Body of pancreas (tissue), 4 donors: Measurements from ENCODE around the gene CNR1. TPM values are rescaled to one million over a fixed set of nuclear protein-coding genes. Genes with fewer than 3 reads are reported as not detected.

Experiments
- ATAC-seq: fragments of 150-250 bp; one replicate; pipeline ENCODE4 v1.9.1; 2016
- DNase-seq, 4 donors: peaks; one replicate each; pipeline ENCODE4 v3.0.0-alpha.2; 2019
- H3K27ac ChIP-seq, 4 donors: fragments of 200-600 bp; sonication (generic); 1 replicate in 3 of 4; 2 replicates in 1 of 4; pipeline versions ENCODE4 v1.5.1 to v1.6.1; 2016 to 2019; ENCODE audit warnings: mild to moderate bottlenecking in 1 of 4, mixed read lengths in 1 of 4, moderate library complexity in 1 of 4
- H3K27me3 ChIP-seq, 2 donors: fragments of 200-600 bp; sonication (generic); one replicate each; pipeline ENCODE4 v1.6.0; 2016; ENCODE audit warnings: mild to moderate bottlenecking in 1 of 2
- H3K36me3 ChIP-seq, 2 donors: fragments of 200-600 bp; sonication (generic); replicated peaks in 1 of 2; 2 replicates each; pipeline ENCODE4 v1.5.1; 2016; ENCODE audit warnings: low read depth in 2 of 2; ENCODE audit not compliant: insufficient read depth in 1 of 2
- H3K4me1 ChIP-seq: fragments of 200-600 bp; sonication (generic); one replicate; pipeline ENCODE4 v1.6.0; 2016
- H3K4me3 ChIP-seq, 2 donors: fragments of 200-600 bp; sonication (generic); 1 replicate in 1 of 2; 2 replicates in 1 of 2; pipeline ENCODE4 v1.5.1; 2016 to 2019
- H3K9me3 ChIP-seq, 3 donors: fragments of 200-600 bp; sonication (generic); 1 replicate in 2 of 3; 2 replicates in 1 of 3; pipeline ENCODE4 v1.5.1; 2016
- CTCF ChIP-seq, 7 experiments: fragments of 450-650 bp in 4 of 7; fragments of 200-600 bp in 3 of 7; sonication (generic) in 3 of 7; IDR thresholded peaks; one replicate each; pipeline ENCODE4 v1.5.1; 2016 to 2019; ENCODE audit warnings: antibody characterized with exemption in 7 of 7
- POLR2A ChIP-seq, 3 donors: fragments of 450-650 bp; IDR thresholded peaks; one replicate each; pipeline ENCODE4 v1.6.1; 2016; ENCODE audit warnings: antibody characterized with exemption in 3 of 3, mild to moderate bottlenecking in 2 of 3
- WGBS, 2 donors: methylation state at CpG; one replicate each; pipeline ENCODE4 v1.1.5; 2017; 5-methylcytosine and 5-hydroxymethylcytosine counted together
- intact Hi-C: fragments of 100-400 bp; cut with DNase I; formaldehyde crosslinking; loops from one replicate; pipeline ENCODE4 v1.15.1; 2023
- total RNA-seq, 2 donors: library from RNA; depleted of rRNA; stranded (reverse); fragments of >200 nt; gene quantifications; one replicate each; pipeline ENCODE4 v1.1.0, GENCODE V29; 2016

The CNR1 gene
- total RNA-seq, 2 donors from 2014 or later, result 2.6 to 6.6 TPM

- no peak overlapping the region for H3K27ac ChIP-seq
Measured at GRCh38 chr6:88165087-88165843, 882 bp downstream of the CNR1 start.

GRCh38 chr6:88164061-88164460 lies 2.1 kb downstream of the CNR1 start:
- Histone ChIP-seq H3K9me3 (no peaks in the 10 kb centered on the region), H3K36me3 (no peaks in the 10 kb centered on the region), H3K27ac (no peak overlapping the region), H3K4me1 (peaks cover 23% of the 10 kb centered on the region), H3K27me3 (peaks cover 4 to 26% of the 10 kb centered on the region in 2 donors), H3K4me3 (no peak overlapping the region)
- no peak for ATAC-seq
- TF ChIP-seq CTCF (IDR thresholded peaks at IDR 0.05) (no peak), POLR2A (IDR thresholded peaks at IDR 0.05) (no peak)
- DNase-seq, result no peak
- WGBS, 2 donors, result 64 to 65% methylated on average over 4 of the region's 4 CpGs
- intact Hi-C loops, result no loop called here

More at GRCh38 chr6:88165087-88165843, 882 bp downstream of the CNR1 start:
- H3K36me3 ChIP-seq, result no peaks in the 10 kb centered on the region
- no peaks in the 10 kb centered on the region for H3K9me3 ChIP-seq
- 3 to 4% methylated on average over 17 to 18 of the region's 18 CpGs for WGBS, 2 donors
- peaks cover 23% of the 10 kb centered on the region for H3K4me1 ChIP-seq
- TF ChIP-seq CTCF (IDR thresholded peaks at IDR 0.05) (no peak), POLR2A (IDR thresholded peaks at IDR 0.05) (no peak)
- DNase-seq (no peak), ATAC-seq (no peak)
- H3K4me3 ChIP-seq, result peak overlapping the region in 1 of 2 donors; percentile 39
- H3K27me3 ChIP-seq, result peaks cover 4 to 26% of the 10 kb centered on the region in 2 donors
- intact Hi-C loops, result no loop called here

- no peaks in the 10 kb centered on the region for H3K36me3 ChIP-seq
Measured at GRCh38 chr6:88163616-88164015, 2.5 kb downstream of the CNR1 start.

GRCh38 chr6:88161940-88162339 lies 4.2 kb downstream of the CNR1 start:
- Histone ChIP-seq H3K4me1 (peaks cover 16% of the 10 kb centered on the region), H3K27me3 (peaks cover 3 to 19% of the 10 kb centered on the region in 2 donors), H3K27ac (no peak overlapping the region), H3K9me3 (no peaks in the 10 kb centered on the region), H3K36me3 (no peaks in the 10 kb centered on the region), H3K4me3 (no peak overlapping the region)
- no peak for DNase-seq
- 41 to 46% methylated on average over 4 of the region's 4 CpGs for WGBS, 2 donors
- TF ChIP-seq POLR2A (IDR thresholded peaks at IDR 0.05) (no peak), CTCF (IDR thresholded peaks at IDR 0.05) (no peak)
- ATAC-seq, result no peak
- intact Hi-C loops, result no loop called here

More at GRCh38 chr6:88163616-88164015, 2.5 kb downstream of the CNR1 start:
- Histone ChIP-seq H3K27me3 (peaks cover 4 to 26% of the 10 kb centered on the region in 2 donors), H3K4me1 (peaks cover 23% of the 10 kb centered on the region), H3K9me3 (no peaks in the 10 kb centered on the region), H3K27ac (no peak overlapping the region), H3K4me3 (no peak overlapping the region)
- WGBS, 2 donors, result 54 to 58% methylated on average over 1 of the region's 1 CpG
- TF ChIP-seq POLR2A (IDR thresholded peaks at IDR 0.05) (no peak), CTCF (IDR thresholded peaks at IDR 0.05) (no peak)
- no peak for DNase-seq
- ATAC-seq, result no peak
- intact Hi-C loops, result no loop called here

GRCh38 chr6:88157106-88157505 lies 9.0 kb downstream of the CNR1 start:
- WGBS, 2 donors, result 70 to 77% methylated on average over 4 of the region's 4 CpGs
- H3K36me3 ChIP-seq, result no peaks in the 10 kb centered on the region
- H3K4me3 ChIP-seq, result no peak overlapping the region
- intact Hi-C loops, result no loop called here
- ATAC-seq, result no peak
- DNase-seq, result no peak
- H3K9me3 ChIP-seq, result no peaks in the 10 kb centered on the region
- H3K27ac ChIP-seq, result no peak overlapping the region
- H3K27me3 ChIP-seq, result no peaks in the 10 kb centered on the region
- TF ChIP-seq POLR2A (IDR thresholded peaks at IDR 0.05), result no peak
- TF ChIP-seq CTCF (IDR thresholded peaks at IDR 0.05), result no peak
- H3K4me1 ChIP-seq, result no peaks in the 10 kb centered on the region
